Activated B cell treated with CpG ODN at 0.5 μM for 24 hours (primary cell): ENCODE measurements around the gene WASF3. TPM values are rescaled to one million over a fixed set of nuclear protein-coding genes. Genes with fewer than 3 reads are reported as not detected.

Experiments
- ATAC-seq: fragments of 200-7000 bp; cut with Tn5 transposase; one replicate; pipeline ENCODE4 v1.10.0; 2021; ENCODE audit warnings: low read depth, mild to moderate bottlenecking, moderate library complexity
- CTCF ChIA-PET: fragments of 350-600 bp; sonication (Branson Sonifier 250); formaldehyde crosslinking; loops from one replicate; lab custom pipeline; 2021; ENCODE audit warnings: antibody characterized with exemption; lab: Charles Lee
- POLR2A ChIA-PET: fragments of 350-600 bp; sonication (Branson Sonifier 250); formaldehyde crosslinking; loops from one replicate; lab custom pipeline; 2021; ENCODE audit warnings: antibody characterized with exemption; lab: Charles Lee
- DNase-seq: peaks from one replicate; pipeline ENCODE4 v3.0.0; 2022
- H3K27ac Mint-ChIP-seq: one replicate; pipeline ENCODE4 v1.8.0; 2020; ENCODE audit warnings: mixed read lengths
- H3K27me3 Mint-ChIP-seq: one replicate; pipeline ENCODE4 v1.8.0; 2021; ENCODE audit warnings: mixed read lengths
- H3K36me3 Mint-ChIP-seq: one replicate; pipeline ENCODE4 v1.8.0; 2021; ENCODE audit warnings: low read depth, mixed read lengths
- H3K4me1 Mint-ChIP-seq: one replicate; pipeline ENCODE4 v1.8.0; 2021; ENCODE audit warnings: mixed read lengths
- H3K4me3 Mint-ChIP-seq: one replicate; pipeline ENCODE4 v1.8.0; 2020; ENCODE audit warnings: mild to moderate bottlenecking, mixed read lengths
- H3K9me3 Mint-ChIP-seq: one replicate; pipeline ENCODE4 v1.8.0; 2020; ENCODE audit warnings: mixed read lengths
- intact Hi-C: fragments of 100-400 bp; cut with micrococcal nuclease; formaldehyde crosslinking; loops from one replicate; pipeline ENCODE4 v1.15.1; 2024
- total RNA-seq: library from RNA; stranded (reverse); gene quantifications from 2 replicates; pipeline ENCODE4 v1.2.3, GENCODE V29; 2022
- TF ChIP-seq, protein P1 (sequence below): fragments of 200-600 bp; IDR thresholded peaks from one replicate; pipeline ENCODE4 v1.8.0; 2022; ENCODE audit warnings: antibody characterized with exemption, mild to moderate bottlenecking

The WASF3 gene
- total RNA-seq, 1 donor from 2014 or later, result 0.35 TPM

DNA sequence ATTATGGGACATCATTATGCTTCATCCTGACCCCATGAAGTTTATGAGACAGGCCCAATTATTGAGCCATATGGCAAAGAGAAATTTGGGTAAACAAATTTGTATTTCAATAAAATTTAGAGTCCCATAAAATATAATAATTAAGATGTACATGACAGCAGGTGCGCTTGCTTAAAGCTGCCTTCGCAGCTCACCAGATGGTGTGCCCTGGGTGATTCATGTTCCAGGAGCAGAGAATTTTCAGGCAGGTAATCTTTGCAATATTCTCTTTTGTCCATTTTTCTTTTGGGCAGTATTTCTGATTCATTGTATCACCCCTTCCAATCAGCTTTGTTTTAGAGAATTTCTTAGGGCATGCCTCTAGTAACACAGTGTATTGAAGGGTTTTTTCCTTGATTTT, 39.5 kb upstream of the WASF3 start:
- Mint-ChIP-seq H3K27ac (no peak overlapping the region), H3K4me3 (no peak overlapping the region), H3K27me3 (peaks cover 10% of the 10 kb centered on the region), H3K9me3 (no peaks in the 10 kb centered on the region), H3K36me3 (no peaks in the 10 kb centered on the region), H3K4me1 (no peaks in the 10 kb centered on the region)
- intact Hi-C loops, result no loop called here
- ATAC-seq (no peak), DNase-seq (no peak)
- CTCF ChIA-PET, result no interaction called here
- POLR2A ChIA-PET, result no interaction called here
- TF ChIP-seq, protein P1, sequence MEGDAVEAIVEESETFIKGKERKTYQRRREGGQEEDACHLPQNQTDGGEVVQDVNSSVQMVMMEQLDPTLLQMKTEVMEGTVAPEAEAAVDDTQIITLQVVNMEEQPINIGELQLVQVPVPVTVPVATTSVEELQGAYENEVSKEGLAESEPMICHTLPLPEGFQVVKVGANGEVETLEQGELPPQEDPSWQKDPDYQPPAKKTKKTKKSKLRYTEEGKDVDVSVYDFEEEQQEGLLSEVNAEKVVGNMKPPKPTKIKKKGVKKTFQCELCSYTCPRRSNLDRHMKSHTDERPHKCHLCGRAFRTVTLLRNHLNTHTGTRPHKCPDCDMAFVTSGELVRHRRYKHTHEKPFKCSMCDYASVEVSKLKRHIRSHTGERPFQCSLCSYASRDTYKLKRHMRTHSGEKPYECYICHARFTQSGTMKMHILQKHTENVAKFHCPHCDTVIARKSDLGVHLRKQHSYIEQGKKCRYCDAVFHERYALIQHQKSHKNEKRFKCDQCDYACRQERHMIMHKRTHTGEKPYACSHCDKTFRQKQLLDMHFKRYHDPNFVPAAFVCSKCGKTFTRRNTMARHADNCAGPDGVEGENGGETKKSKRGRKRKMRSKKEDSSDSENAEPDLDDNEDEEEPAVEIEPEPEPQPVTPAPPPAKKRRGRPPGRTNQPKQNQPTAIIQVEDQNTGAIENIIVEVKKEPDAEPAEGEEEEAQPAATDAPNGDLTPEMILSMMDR, result no peak

DNA sequence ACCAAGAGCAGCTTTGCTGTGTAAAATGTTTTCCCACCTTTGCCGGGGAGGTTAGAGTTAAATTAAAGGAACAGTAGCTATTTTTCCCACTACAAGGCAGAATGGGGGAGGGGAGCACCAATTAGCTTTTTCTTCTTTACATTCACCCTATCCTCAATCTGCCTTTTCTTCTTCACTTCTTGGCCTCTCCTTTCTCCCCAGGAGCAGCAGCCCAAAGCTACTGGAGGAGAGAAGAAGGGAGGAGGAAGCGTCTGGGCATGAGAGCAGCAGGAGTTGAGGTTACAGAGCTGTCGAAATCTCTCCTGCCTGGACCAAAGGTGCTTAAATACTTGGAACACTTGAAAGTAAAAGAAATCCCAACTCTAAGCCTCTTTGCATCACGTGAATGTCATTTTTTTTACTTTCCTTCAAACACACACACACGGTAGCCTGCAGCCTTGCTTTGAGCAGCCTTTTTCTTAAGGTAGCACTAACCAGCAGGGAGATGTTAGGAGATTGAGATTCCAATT, 39.0 kb upstream of the WASF3 start:
- no peak overlapping the region for H3K4me3 Mint-ChIP-seq
- no peak for ATAC-seq
- CTCF ChIA-PET, result no interaction called here

DNA sequence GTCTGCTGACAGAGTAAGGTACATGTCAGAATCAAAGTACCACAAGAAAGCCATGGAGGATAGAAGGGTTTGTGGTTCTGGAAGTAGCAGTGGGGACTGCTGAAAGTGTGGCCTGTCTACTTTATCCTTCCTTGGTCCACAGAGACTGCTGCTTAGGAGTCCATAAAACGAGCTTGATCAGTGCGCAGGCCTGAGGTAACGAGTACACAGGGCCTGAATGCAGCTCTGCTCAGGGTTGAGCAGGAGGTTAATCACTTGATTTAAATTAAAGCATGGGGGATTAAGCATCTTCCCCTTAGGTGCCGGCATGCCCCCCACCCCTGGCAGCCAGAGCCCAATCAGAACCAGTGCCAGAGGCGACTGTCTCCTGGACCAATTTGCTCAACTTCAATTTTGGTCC, 34.9 kb upstream of the WASF3 start:
- CTCF ChIA-PET, result interaction anchor here (0.7 kb wide), 1 partner anchor 749 kb away, joined by 3 read pairs; no protein-coding TSS in a partner anchor
- DNase-seq (no peak), ATAC-seq (no peak)
- POLR2A ChIA-PET, result no interaction called here
- H3K9me3 Mint-ChIP-seq, result no peaks in the 10 kb centered on the region
- TF ChIP-seq, protein P1, result no peak
- H3K36me3 Mint-ChIP-seq, result no peaks in the 10 kb centered on the region
- no peak overlapping the region for H3K27ac Mint-ChIP-seq
- intact Hi-C loops, result no loop called here
- H3K4me3 Mint-ChIP-seq, result no peak overlapping the region
- H3K27me3 Mint-ChIP-seq, result peaks cover 9% of the 10 kb centered on the region
- no peaks in the 10 kb centered on the region for H3K4me1 Mint-ChIP-seq

More for the DNA sequence above, 39.0 kb upstream of the WASF3 start:
- H3K27me3 Mint-ChIP-seq, result peaks cover 12% of the 10 kb centered on the region
- TF ChIP-seq, protein P1, result no peak
- H3K9me3 Mint-ChIP-seq, result no peaks in the 10 kb centered on the region
- POLR2A ChIA-PET, result no interaction called here
- no peak overlapping the region for H3K27ac Mint-ChIP-seq
- DNase-seq, result no peak
- H3K4me1 Mint-ChIP-seq, result no peaks in the 10 kb centered on the region
- intact Hi-C loops, result no loop called here
- no peaks in the 10 kb centered on the region for H3K36me3 Mint-ChIP-seq

DNA sequence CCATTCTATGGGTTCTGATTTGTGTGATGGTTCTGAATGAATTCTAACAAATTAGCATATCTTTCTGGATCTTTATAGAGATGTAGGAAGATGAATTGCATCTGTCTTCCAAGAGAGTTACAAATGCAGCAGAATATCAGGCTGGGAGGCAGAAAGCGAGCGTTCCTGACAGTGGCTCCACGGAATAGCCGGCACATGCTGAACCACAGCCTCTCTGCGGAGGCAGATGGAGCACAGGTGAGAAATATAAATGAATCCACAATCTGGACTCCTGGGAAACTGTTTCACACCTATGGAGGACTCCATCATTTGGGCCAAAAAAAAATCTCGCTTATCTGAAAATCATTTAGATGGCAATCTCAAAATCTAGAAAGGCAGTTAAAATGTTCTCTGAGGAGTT, 34.5 kb upstream of the WASF3 start:
- TF ChIP-seq, protein P1, result no peak
- Mint-ChIP-seq H3K27ac (no peak overlapping the region), H3K4me3 (no peak overlapping the region), H3K4me1 (no peaks in the 10 kb centered on the region), H3K36me3 (no peaks in the 10 kb centered on the region), H3K27me3 (peaks cover 9% of the 10 kb centered on the region), H3K9me3 (no peaks in the 10 kb centered on the region)
- DNase-seq (no peak), ATAC-seq (no peak)
- intact Hi-C loops, result no loop called here
- POLR2A ChIA-PET, result no interaction called here
- CTCF ChIA-PET, result no interaction called here

DNA sequence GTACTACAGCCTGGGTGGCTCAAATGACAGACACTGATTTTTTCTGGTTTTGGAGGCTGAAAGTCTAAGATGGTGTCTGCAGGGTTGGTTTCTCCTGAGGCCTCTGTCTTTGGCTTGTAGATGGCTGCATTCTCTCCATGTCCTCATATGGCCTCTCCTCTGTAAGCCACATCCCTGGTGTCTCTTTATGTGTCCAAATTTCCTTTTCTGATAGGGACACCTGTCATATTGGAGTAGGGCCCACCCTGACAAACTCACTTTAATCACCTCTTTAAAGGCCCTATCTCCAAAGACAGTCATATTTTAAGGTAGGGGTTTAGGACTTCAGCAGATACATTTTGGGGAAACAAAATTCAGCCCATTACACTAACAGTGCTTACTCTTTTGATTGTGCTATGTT, 32.0 kb upstream of the WASF3 start:
- ATAC-seq (no peak), DNase-seq (no peak)
- Mint-ChIP-seq H3K9me3 (no peaks in the 10 kb centered on the region), H3K27me3 (peaks cover 7% of the 10 kb centered on the region), H3K4me1 (no peaks in the 10 kb centered on the region), H3K4me3 (no peak overlapping the region), H3K27ac (no peak overlapping the region), H3K36me3 (no peaks in the 10 kb centered on the region)
- intact Hi-C loops, result no loop called here
- CTCF ChIA-PET, result no interaction called here
- TF ChIP-seq, protein P1, result no peak
- POLR2A ChIA-PET, result no interaction called here
